SK-N-SH (cell line): ENCODE data around the gene PHEX. TPM values are rescaled to one million over a fixed set of nuclear protein-coding genes. Genes with fewer than 3 reads are reported as not detected.

Experiments used
- CTCF ChIA-PET: fragments of 300-600, 350-600 bp; formaldehyde crosslinking; extraction: SDS; loops from one replicate; lab custom pipeline; 2021; lab: Yijun Ruan, JAX
- POLR2A ChIA-PET: fragments of 350-600 bp; sonication (Branson Sonifier 250); formaldehyde crosslinking; extraction: SDS; loops from one replicate; lab custom pipeline; 2020; ENCODE audit warnings: antibody characterized with exemption, inconsistent platforms; lab: Yijun Ruan, JAX
- DNase-seq: peaks from one replicate; pipeline ENCODE4 v3.0.0; 2012
- H2AFZ ChIP-seq: fragments of 200-600 bp; sonication (generic); 2 replicates; pipeline ENCODE4 v1.8.1; 2016; ENCODE audit warnings: antibody characterized with exemption, mild to moderate bottlenecking, low read depth
- H3F3A ChIP-seq: fragments of 200-600 bp; sonication (generic); replicated peaks from 2 replicates; pipeline ENCODE3; 2016; ENCODE audit warnings: antibody characterized with exemption, mild to moderate bottlenecking; ENCODE audit not compliant: insufficient read depth
- H3K27ac ChIP-seq, 2 experiments: fragments of 200-500 bp in 1 of 2; fragments of 200-600 bp in 1 of 2; sonication (Bioruptor generic) in 1 of 2; sonication (generic), shearing (Covaris generic) in 1 of 2; 2 replicates each; pipeline versions ENCODE4 v1.5.1 to v1.6.1; 2014 to 2016; ENCODE audit warnings: low read depth in 2 of 2, inconsistent platforms in 1 of 2, low read length in 1 of 2, mild to moderate bottlenecking in 1 of 2, mixed read lengths in 1 of 2
- H3K27me3 ChIP-seq: fragments of 200-600 bp; sonication (generic), shearing (Covaris generic); 2 replicates; pipeline ENCODE4 v1.6.1; 2016; ENCODE audit warnings: mixed run types; ENCODE audit not compliant: insufficient read depth
- H3K36me3 ChIP-seq, 2 experiments: fragments of 200-500 bp in 1 of 2; fragments of 200-600 bp in 1 of 2; sonication (Bioruptor generic) in 1 of 2; sonication (generic) in 1 of 2; replicated peaks in 1 of 2; 2 replicates each; pipeline versions ENCODE3 to v1.5.1; 2014 to 2016; ENCODE audit warnings: low read length in 1 of 2, mild to moderate bottlenecking in 1 of 2; ENCODE audit not compliant: insufficient read depth in 2 of 2, control insufficient read depth in 1 of 2
- H3K4me1 ChIP-seq, 2 experiments: fragments of 200-500 bp in 1 of 2; fragments of 200-600 bp in 1 of 2; sonication (Bioruptor generic) in 1 of 2; sonication (generic), shearing (Covaris generic) in 1 of 2; 2 replicates each; pipeline versions ENCODE4 v1.5.1 to v1.6.1; 2014 to 2016; ENCODE audit warnings: low read depth in 1 of 2, low read length in 1 of 2, mixed run types in 1 of 2; ENCODE audit not compliant: insufficient read depth in 2 of 2, control insufficient read depth in 1 of 2
- H3K4me2 ChIP-seq: fragments of 200-600 bp; sonication (generic), shearing (Covaris generic); 2 replicates; pipeline ENCODE4 v1.6.1; 2017; ENCODE audit warnings: mixed run types
- H3K4me3 ChIP-seq, 2 experiments: fragments of 200-500 bp in 1 of 2; fragments of 200-600 bp in 1 of 2; sonication (Bioruptor generic) in 1 of 2; sonication (generic), shearing (Covaris generic) in 1 of 2; 2 replicates each; pipeline versions ENCODE4 v1.5.1 to v1.8.1; 2014 to 2016; ENCODE audit warnings: low read depth in 2 of 2, inconsistent platforms in 1 of 2, low read length in 1 of 2, mild to moderate bottlenecking in 1 of 2, mixed read lengths in 1 of 2, moderate library complexity in 1 of 2
- H3K79me2 ChIP-seq: fragments of 200-600 bp; sonication (generic); 2 replicates; pipeline ENCODE4 v1.8.1; 2017; ENCODE audit warnings: mild to moderate bottlenecking; ENCODE audit not compliant: insufficient read depth
- H3K9ac ChIP-seq: fragments of 200-600 bp; sonication (generic); 2 replicates; pipeline ENCODE4 v1.6.1; 2017; ENCODE audit warnings: mixed run types
- H3K9me2 ChIP-seq: fragments of 200-600 bp; sonication (generic); 2 replicates; pipeline ENCODE4 v1.6.1; 2017; ENCODE audit warnings: mixed run types
- H3K9me3 ChIP-seq: fragments of 200-600 bp; sonication (generic); 2 replicates; pipeline ENCODE4 v1.6.1; 2017; ENCODE audit warnings: mixed run types, mild to moderate bottlenecking, moderate library complexity
- H4K20me1 ChIP-seq: fragments of 200-600 bp; sonication (generic); 2 replicates; pipeline ENCODE4 v1.6.1; 2017; ENCODE audit warnings: mild to moderate bottlenecking, mixed run types; ENCODE audit not compliant: insufficient read depth
- CHD2 ChIP-seq: fragments of 150-350 bp; IDR thresholded peaks from 2 replicates; pipeline ENCODE4 v1.6.1; 2018; ENCODE audit warnings: low read length; ENCODE audit not compliant: partially characterized antibody
- ELF1 ChIP-seq: IDR thresholded peaks from 2 replicates; pipeline ENCODE4 v1.4.0; 2012
- EP300 ChIP-seq, 2 experiments: IDR thresholded peaks; 2 replicates each; pipeline versions ENCODE4 v1.4.0 to v1.6.1; 2012; ENCODE audit warnings: borderline replicate concordance in 1 of 2, low read depth in 1 of 2, low read length in 1 of 2
- FOSL2 ChIP-seq: IDR thresholded peaks from 2 replicates; pipeline ENCODE4 v1.4.0; 2012; ENCODE audit warnings: low read depth, mild to moderate bottlenecking, moderate library complexity, borderline replicate concordance
- GATA2 ChIP-seq: sonication (generic); formaldehyde crosslinking; IDR thresholded peaks from 2 replicates; pipeline ENCODE4 v1.5.0; 2020; ENCODE audit warnings: mild to moderate bottlenecking, missing genetic modification reagents
- JUND ChIP-seq: IDR thresholded peaks from 2 replicates; pipeline ENCODE4 v1.4.0; 2012
- MEF2A ChIP-seq: IDR thresholded peaks from 2 replicates; pipeline ENCODE4 v1.4.0; 2012; ENCODE audit warnings: low read depth, borderline replicate concordance
- MXI1 ChIP-seq: IDR thresholded peaks from 2 replicates; pipeline ENCODE4 v1.6.1; 2012; ENCODE audit warnings: mild to moderate bottlenecking, low read depth, low read length, improper control_type of control experiment
- NFIC ChIP-seq: IDR thresholded peaks from 2 replicates; pipeline ENCODE4 v1.4.0; 2012; ENCODE audit warnings: borderline replicate concordance
- RAD21 ChIP-seq: IDR thresholded peaks from 2 replicates; pipeline ENCODE4 v1.6.1; 2012; ENCODE audit warnings: mild to moderate bottlenecking, low read length
- RXRA ChIP-seq: IDR thresholded peaks from 2 replicates; pipeline ENCODE4 v1.4.0; 2012; ENCODE audit warnings: low read depth, mild to moderate bottlenecking, borderline replicate concordance
- SMC3 ChIP-seq: IDR thresholded peaks from 2 replicates; pipeline ENCODE4 v1.6.1; 2012; ENCODE audit warnings: low read depth, low read length, improper control_type of control experiment
- TCF12 ChIP-seq: IDR thresholded peaks from 2 replicates; pipeline ENCODE4 v1.4.0; 2012
- TEAD4 ChIP-seq: IDR thresholded peaks from 2 replicates; pipeline ENCODE4 v1.4.0; 2012; ENCODE audit warnings: mild to moderate bottlenecking, borderline replicate concordance; ENCODE audit not compliant: insufficient read depth
- WGBS: methylation state at CpG from one replicate; pipeline ENCODE4 v1.1.6; 2017; ENCODE audit warnings: low lambda C conversion rate; 5-methylcytosine and 5-hydroxymethylcytosine counted together
- polyA plus RNA-seq, 3 experiments: library from polyadenylated mRNA; depleted of rRNA; stranded (reverse); fragments of >200 nt; gene quantifications; 2 replicates each; pipeline ENCODE4 v1.2.3, GENCODE V29; 2012
- TF ChIP-seq, protein P1 (sequence below): IDR thresholded peaks from 2 replicates; pipeline ENCODE4; 2012
- TF ChIP-seq, protein P2 (sequence below): fragments of 200-600 bp; sonication (generic); IDR thresholded peaks from 2 replicates; pipeline ENCODE4 v1.6.1; 2017; ENCODE audit warnings: antibody characterized with exemption, mild to moderate bottlenecking, moderate library complexity
- TF ChIP-seq, protein P3 (sequence below): IDR thresholded peaks from 2 replicates; pipeline ENCODE4 v1.4.0; 2012; ENCODE audit warnings: low read depth

The PHEX gene
- polyA plus RNA-seq, 1 of the 3 experiments (the other 2 are of a cell fraction): 0.35 TPM

DNA sequence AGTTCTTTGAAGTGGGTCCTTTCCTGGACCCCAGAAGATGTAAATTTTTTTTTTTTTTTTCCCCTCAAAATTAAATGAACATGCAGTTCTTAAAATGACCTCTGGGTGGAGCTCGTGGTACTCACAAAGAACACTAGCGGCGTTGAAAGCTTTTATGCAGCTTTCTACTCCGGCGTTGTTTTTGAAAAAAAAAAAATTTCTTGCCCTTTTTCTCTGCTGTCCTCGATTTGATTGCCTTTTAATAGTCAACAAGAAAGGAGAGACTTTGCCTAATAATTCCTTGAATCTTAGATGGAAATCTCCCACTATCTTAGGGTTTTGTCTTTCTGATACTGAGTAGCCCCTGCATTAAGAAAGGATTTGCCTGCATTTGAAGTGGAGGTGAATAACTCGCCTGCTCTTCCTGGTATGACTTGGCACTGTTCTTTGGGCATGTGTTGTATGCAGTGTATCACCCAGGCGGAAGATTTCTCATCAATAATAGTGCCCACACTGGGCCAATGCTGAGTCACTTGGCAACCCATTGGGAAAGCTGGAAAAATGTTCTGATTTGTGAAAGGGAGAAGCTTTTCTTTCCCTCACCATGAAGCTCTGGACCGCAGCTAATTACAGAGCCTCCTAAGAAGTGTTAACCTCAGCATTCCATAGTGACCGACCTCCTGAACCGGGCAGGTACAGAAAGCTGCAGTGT lies 104.0 kb downstream of the PHEX start:
- H3K27ac ChIP-seq: peak overlapping the region in 1 of 2 experiments; percentile 83; a peak in 2 of 4 replicates
- H3K79me2 ChIP-seq: no peaks in the 10 kb centered on the region
- no peak overlapping the region for H3K4me3 ChIP-seq
- no peaks in the 10 kb centered on the region for H3K9me2 ChIP-seq
- TF ChIP-seq, protein P1, sequence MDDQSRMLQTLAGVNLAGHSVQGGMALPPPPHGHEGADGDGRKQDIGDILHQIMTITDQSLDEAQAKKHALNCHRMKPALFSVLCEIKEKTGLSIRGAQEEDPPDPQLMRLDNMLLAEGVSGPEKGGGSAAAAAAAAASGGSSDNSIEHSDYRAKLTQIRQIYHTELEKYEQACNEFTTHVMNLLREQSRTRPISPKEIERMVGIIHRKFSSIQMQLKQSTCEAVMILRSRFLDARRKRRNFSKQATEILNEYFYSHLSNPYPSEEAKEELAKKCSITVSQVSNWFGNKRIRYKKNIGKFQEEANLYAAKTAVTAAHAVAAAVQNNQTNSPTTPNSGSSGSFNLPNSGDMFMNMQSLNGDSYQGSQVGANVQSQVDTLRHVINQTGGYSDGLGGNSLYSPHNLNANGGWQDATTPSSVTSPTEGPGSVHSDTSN: peak; percentile 54; the same call in 1 of the 2 replicates
- TF ChIP-seq RAD21 (peak; percentile 79), SMC3 (peak; percentile 51), CHD2 (no peak), RXRA (no peak; the same call in 1 of the 2 replicates), NFIC (peak; percentile 79), TCF12 (peak; percentile 66), EP300 (IDR thresholded peaks at IDR 0.05; ENCODE audit: borderline replicate concordance in 1 of 2, low read depth in 1 of 2, low read length in 1 of 2) (peak in 1 of 2 experiments; percentile 63; a peak in 1 of 4 replicates), TEAD4 (0 out of 2 replicates have a peak, but pooled peaks have one; percentile 20), FOSL2 (peak; percentile 70; the same call in 1 of the 2 replicates), JUND (peak; percentile 40; the same call in 1 of the 2 replicates), MXI1 (no peak), MEF2A (no peak), GATA2 (CRISPR knock-in tag) (no peak), ELF1 (peak; percentile 62)
- TF ChIP-seq, protein P2, sequence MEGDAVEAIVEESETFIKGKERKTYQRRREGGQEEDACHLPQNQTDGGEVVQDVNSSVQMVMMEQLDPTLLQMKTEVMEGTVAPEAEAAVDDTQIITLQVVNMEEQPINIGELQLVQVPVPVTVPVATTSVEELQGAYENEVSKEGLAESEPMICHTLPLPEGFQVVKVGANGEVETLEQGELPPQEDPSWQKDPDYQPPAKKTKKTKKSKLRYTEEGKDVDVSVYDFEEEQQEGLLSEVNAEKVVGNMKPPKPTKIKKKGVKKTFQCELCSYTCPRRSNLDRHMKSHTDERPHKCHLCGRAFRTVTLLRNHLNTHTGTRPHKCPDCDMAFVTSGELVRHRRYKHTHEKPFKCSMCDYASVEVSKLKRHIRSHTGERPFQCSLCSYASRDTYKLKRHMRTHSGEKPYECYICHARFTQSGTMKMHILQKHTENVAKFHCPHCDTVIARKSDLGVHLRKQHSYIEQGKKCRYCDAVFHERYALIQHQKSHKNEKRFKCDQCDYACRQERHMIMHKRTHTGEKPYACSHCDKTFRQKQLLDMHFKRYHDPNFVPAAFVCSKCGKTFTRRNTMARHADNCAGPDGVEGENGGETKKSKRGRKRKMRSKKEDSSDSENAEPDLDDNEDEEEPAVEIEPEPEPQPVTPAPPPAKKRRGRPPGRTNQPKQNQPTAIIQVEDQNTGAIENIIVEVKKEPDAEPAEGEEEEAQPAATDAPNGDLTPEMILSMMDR: peak; percentile 88
- TF ChIP-seq, protein P3, sequence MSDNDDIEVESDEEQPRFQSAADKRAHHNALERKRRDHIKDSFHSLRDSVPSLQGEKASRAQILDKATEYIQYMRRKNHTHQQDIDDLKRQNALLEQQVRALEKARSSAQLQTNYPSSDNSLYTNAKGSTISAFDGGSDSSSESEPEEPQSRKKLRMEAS: 0 out of 2 replicates have a peak, but pooled peaks have one; percentile 21
- TF ChIP-seq, all 33 proteins: peak for 12
- Histone ChIP-seq H3K4me2 (peak overlapping the region; percentile 56), H3K4me1 (peaks cover 10 to 11% of the 10 kb centered on the region in 2 experiments; a peak in 3 of 4 replicates), H3K27me3 (no peaks in the 10 kb centered on the region), H3K36me3 (no peaks in the 10 kb centered on the region), H2AFZ (peak overlapping the region; percentile 71; the same call in 1 of the 2 replicates), H3K9ac (peak overlapping the region; percentile 48), H3K9me3 (no peaks in the 10 kb centered on the region), H3F3A (peaks cover 10% of the 10 kb centered on the region), H4K20me1 (no peaks in the 10 kb centered on the region)
- ChIA-PET POLR2A (interaction anchor here (0.6 kb wide), 1 partner anchor 25 kb away, joined by 9 read pairs; no protein-coding TSS in a partner anchor), CTCF (interaction anchor here (0.7 to 4.1 kb wide), 30 partner anchors 10 to 1417 kb away, joined by 3 to 32 read pairs (median 4); no protein-coding TSS in a partner anchor)
- peak; percentile 30 for DNase-seq
- 15% methylated on average over 11 of the region's 11 CpGs for WGBS
